GM23338 (cell line): ENCODE measurements around the gene KCNIP2.

Experiments used
- CREB1 ChIP-seq: fragments of 250-450 bp; sonication (Bioruptor Pico); IDR thresholded peaks from 2 replicates; pipeline ENCODE4 v1.5.0; 2020; ENCODE audit warnings: low read depth, mild to moderate bottlenecking, moderate library complexity
- EZH2 ChIP-seq: fragments of 200-600 bp; sonication (generic); IDR thresholded peaks from one replicate; pipeline ENCODE4 v1.8.0; 2017; ENCODE audit warnings: antibody characterized with exemption, mild to moderate bottlenecking, low read depth; ENCODE audit not compliant: unreplicated experiment
- EZH2phosphoT487 ChIP-seq: fragments of 200-600 bp; sonication (generic); IDR thresholded peaks from one replicate; pipeline ENCODE4 v1.8.1; 2018; ENCODE audit warnings: antibody characterized with exemption; ENCODE audit not compliant: unreplicated experiment
- JUNB ChIP-seq: IDR thresholded peaks from one replicate; pipeline ENCODE4 v1.6.1; 2016; ENCODE audit warnings: antibody characterized with exemption; ENCODE audit not compliant: unreplicated experiment
- POLR2AphosphoS5 ChIP-seq: IDR thresholded peaks from 2 replicates; pipeline ENCODE4 v1.6.1; 2016; ENCODE audit warnings: antibody characterized with exemption, low read depth
- ZNF114 ChIP-seq: fragments of 250-450 bp; sonication (Bioruptor Pico); IDR thresholded peaks from 2 replicates; pipeline ENCODE4 v1.5.0; 2020; ENCODE audit warnings: mild to moderate bottlenecking, moderate library complexity
- TF ChIP-seq, protein P1 (sequence below), 2 experiments: fragments of 200-600 bp in 1 of 2; sonication (generic) in 1 of 2; conservative IDR thresholded peaks; 2 replicates each; pipeline versions ENCODE4 v1.5.1 to v1.6.1; 2016 to 2017; ENCODE audit warnings: antibody characterized with exemption in 2 of 2, low read depth in 2 of 2, mild to moderate bottlenecking in 2 of 2, moderate library complexity in 1 of 2
- TF ChIP-seq, protein P2 (sequence below): IDR thresholded peaks from one replicate; pipeline ENCODE4 v1.6.1; 2018; ENCODE audit warnings: antibody characterized with exemption; ENCODE audit not compliant: unreplicated experiment

DNA sequence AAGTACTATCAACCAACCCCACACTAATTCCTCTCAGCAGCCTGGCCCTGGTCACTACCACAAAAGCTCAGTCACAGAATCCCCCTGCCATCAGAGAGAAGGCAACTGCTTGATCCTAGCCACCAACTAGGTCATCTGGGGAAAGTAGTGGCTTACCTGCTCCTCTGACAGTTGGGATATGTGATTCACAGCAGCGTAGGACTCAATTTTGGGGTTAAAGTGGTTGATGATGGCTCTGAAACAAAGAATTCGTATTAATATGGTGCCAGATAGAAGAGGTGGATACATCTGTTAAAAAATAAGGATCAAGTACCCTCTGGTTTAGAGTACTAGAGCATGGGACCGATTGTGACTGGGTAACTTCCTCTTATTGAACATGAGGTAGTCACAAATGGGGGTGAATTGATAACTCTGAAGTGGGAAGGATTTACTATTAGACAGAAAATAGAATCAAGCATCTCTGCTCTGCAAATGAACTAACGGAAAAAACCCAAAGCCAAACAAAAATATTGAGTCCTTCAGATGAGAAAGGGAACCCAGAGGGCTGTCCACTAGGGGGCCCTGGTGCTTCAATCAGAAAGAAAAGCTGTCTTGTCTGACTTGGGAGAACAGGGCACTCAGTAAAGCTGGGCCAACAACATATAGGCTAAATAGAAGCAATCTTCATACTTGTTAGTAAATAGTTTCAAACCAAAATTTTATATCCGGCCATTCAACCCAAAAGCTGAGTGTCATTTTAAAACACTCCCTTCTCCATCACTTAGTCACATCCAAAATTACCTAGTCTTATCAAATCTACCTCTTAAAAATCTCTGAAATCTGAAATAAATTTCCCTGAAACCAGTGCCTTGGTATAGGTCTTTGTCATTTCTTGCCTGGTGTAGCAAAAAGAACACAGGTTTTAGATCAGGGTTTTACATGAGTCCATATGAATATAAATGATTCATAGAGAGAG lies 45.9 kb upstream of the KCNIP2 start:
- TF ChIP-seq EZH2phosphoT487, result no peak
- TF ChIP-seq, protein P1, sequence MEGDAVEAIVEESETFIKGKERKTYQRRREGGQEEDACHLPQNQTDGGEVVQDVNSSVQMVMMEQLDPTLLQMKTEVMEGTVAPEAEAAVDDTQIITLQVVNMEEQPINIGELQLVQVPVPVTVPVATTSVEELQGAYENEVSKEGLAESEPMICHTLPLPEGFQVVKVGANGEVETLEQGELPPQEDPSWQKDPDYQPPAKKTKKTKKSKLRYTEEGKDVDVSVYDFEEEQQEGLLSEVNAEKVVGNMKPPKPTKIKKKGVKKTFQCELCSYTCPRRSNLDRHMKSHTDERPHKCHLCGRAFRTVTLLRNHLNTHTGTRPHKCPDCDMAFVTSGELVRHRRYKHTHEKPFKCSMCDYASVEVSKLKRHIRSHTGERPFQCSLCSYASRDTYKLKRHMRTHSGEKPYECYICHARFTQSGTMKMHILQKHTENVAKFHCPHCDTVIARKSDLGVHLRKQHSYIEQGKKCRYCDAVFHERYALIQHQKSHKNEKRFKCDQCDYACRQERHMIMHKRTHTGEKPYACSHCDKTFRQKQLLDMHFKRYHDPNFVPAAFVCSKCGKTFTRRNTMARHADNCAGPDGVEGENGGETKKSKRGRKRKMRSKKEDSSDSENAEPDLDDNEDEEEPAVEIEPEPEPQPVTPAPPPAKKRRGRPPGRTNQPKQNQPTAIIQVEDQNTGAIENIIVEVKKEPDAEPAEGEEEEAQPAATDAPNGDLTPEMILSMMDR (conservative IDR thresholded peaks at IDR 0.05; ENCODE audit: low read depth in 2 of 2), result peak; percentile 85 to 98
- no peak for TF ChIP-seq JUNB
- TF ChIP-seq EZH2, result no peak
- TF ChIP-seq POLR2AphosphoS5, result no peak
- TF ChIP-seq, protein P2, sequence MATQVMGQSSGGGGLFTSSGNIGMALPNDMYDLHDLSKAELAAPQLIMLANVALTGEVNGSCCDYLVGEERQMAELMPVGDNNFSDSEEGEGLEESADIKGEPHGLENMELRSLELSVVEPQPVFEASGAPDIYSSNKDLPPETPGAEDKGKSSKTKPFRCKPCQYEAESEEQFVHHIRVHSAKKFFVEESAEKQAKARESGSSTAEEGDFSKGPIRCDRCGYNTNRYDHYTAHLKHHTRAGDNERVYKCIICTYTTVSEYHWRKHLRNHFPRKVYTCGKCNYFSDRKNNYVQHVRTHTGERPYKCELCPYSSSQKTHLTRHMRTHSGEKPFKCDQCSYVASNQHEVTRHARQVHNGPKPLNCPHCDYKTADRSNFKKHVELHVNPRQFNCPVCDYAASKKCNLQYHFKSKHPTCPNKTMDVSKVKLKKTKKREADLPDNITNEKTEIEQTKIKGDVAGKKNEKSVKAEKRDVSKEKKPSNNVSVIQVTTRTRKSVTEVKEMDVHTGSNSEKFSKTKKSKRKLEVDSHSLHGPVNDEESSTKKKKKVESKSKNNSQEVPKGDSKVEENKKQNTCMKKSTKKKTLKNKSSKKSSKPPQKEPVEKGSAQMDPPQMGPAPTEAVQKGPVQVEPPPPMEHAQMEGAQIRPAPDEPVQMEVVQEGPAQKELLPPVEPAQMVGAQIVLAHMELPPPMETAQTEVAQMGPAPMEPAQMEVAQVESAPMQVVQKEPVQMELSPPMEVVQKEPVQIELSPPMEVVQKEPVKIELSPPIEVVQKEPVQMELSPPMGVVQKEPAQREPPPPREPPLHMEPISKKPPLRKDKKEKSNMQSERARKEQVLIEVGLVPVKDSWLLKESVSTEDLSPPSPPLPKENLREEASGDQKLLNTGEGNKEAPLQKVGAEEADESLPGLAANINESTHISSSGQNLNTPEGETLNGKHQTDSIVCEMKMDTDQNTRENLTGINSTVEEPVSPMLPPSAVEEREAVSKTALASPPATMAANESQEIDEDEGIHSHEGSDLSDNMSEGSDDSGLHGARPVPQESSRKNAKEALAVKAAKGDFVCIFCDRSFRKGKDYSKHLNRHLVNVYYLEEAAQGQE, result no peak
- TF ChIP-seq ZNF114, result no peak
- no peak for TF ChIP-seq CREB1 (CRISPR knock-in tag)
